Measurements from ENCODE around the gene PTPN20. TPM values are rescaled to one million over a fixed set of nuclear protein-coding genes. Genes with fewer than 3 reads are reported as not detected.

The PTPN20 gene
- total and polyA plus RNA-seq, 5 donors from 2014 or later, result 0.17 to 0.69 (median 0.44) TPM; not detected in 2

GRCh38 chr10:47050618-47051455 lies 139.6 kb downstream of the PTPN20 start:
- H3K4me1 Mint-ChIP-seq, result peaks cover 0 to 14% (median 6%) of the 10 kb centered on the region in 4 donors
- no peak overlapping the region for H3K4me3 Mint-ChIP-seq
- Histone ChIP-seq H3K27me3 (ENCODE audit: control insufficient read depth, insufficient read depth, low read length) (no peaks in the 10 kb centered on the region), H3K36me3 (ENCODE audit: control insufficient read depth, insufficient read depth, low read length) (no peaks in the 10 kb centered on the region), H3K27ac (ENCODE audit: insufficient read depth, low read length, poor library complexity, severe bottlenecking) (no peak overlapping the region), H3K4me3 (ENCODE audit: low read depth, low read length) (no peak overlapping the region), H3K9me3 (ENCODE audit: control insufficient read depth in 2 of 2, low read length in 2 of 2) (no peaks in the 10 kb centered on the region), H3K4me1 (ENCODE audit: control insufficient read depth, insufficient read depth, low read length, poor library complexity, severe bottlenecking) (peaks cover 9% of the 10 kb centered on the region)
- DNase-seq (no peak), ATAC-seq (ENCODE audit: low read depth in 2 of 2) (peak in 1 of 2 donors; percentile 15)
- peak overlapping the region in 1 of 3 donors; percentile 40 for H3K27ac Mint-ChIP-seq
- H3K27me3 Mint-ChIP-seq, result no peaks in the 10 kb centered on the region
- H3K9me3 Mint-ChIP-seq, result no peaks in the 10 kb centered on the region
- H3K36me3 Mint-ChIP-seq, result no peaks in the 10 kb centered on the region

- DNase-seq (no peak), ATAC-seq (ENCODE audit: low read depth in 2 of 2) (no peak)
- no peak overlapping the region for H3K4me3 ChIP-seq (ENCODE audit: low read depth, low read length)
- Mint-ChIP-seq H3K36me3 (no peaks in the 10 kb centered on the region), H3K9me3 (no peaks in the 10 kb centered on the region), H3K4me3 (no peak overlapping the region), H3K27ac (peak overlapping the region in 2 of 3 donors; percentile 60 to 65), H3K27me3 (no peaks in the 10 kb centered on the region), H3K4me1 (peaks cover 0 to 14% (median 5%) of the 10 kb centered on the region in 4 donors)
- no peaks in the 10 kb centered on the region for H3K9me3 ChIP-seq (ENCODE audit: control insufficient read depth in 2 of 2, low read length in 2 of 2)
- H3K27ac ChIP-seq (ENCODE audit: insufficient read depth, low read length, poor library complexity, severe bottlenecking), result no peak overlapping the region
- no peaks in the 10 kb centered on the region for H3K27me3 ChIP-seq (ENCODE audit: control insufficient read depth, insufficient read depth, low read length)
- no peaks in the 10 kb centered on the region for H3K36me3 ChIP-seq (ENCODE audit: control insufficient read depth, insufficient read depth, low read length)
- H3K4me1 ChIP-seq (ENCODE audit: control insufficient read depth, insufficient read depth, low read length, poor library complexity, severe bottlenecking), result peaks cover 9% of the 10 kb centered on the region
Observed at GRCh38 chr10:47051741-47052238, 140.6 kb downstream of the PTPN20 start.

All from CD4-positive, CD25-positive, alpha-beta regulatory T cell (primary cell).